DOHH2 (cell line): ENCODE results near the gene EFNA3.

Source experiments
- H3F3A ChIP-seq: fragments of 200-600 bp; sonication (generic), shearing (Covaris generic); 2 replicates; pipeline ENCODE4 v1.6.0; 2016; ENCODE audit warnings: antibody characterized with exemption, mild to moderate bottlenecking; ENCODE audit not compliant: control insufficient read depth, insufficient read depth
- H3K27ac ChIP-seq: fragments of 200-600 bp; sonication (generic); 2 replicates; pipeline ENCODE4 v1.5.1; 2014; ENCODE audit warnings: low read depth, mild to moderate bottlenecking, low read length, moderate library complexity
- H3K27me3 ChIP-seq: fragments of 200-600 bp; sonication (generic); 2 replicates; pipeline ENCODE4 v1.6.1; 2014; ENCODE audit warnings: mild to moderate bottlenecking, low read length, mixed read lengths; ENCODE audit not compliant: control insufficient read depth
- H3K36me3 ChIP-seq: fragments of 200-600 bp; sonication (generic); 2 replicates; pipeline ENCODE4 v1.6.1; 2014; ENCODE audit warnings: mild to moderate bottlenecking, low read length, moderate library complexity, mixed read lengths; ENCODE audit not compliant: control insufficient read depth
- H3K4me1 ChIP-seq: fragments of 200-600 bp; sonication (generic); 2 replicates; pipeline ENCODE4 v1.6.1; 2014; ENCODE audit warnings: mild to moderate bottlenecking, low read length, mixed read lengths; ENCODE audit not compliant: control insufficient read depth
- H3K4me2 ChIP-seq: fragments of 200-600 bp; sonication (generic); 2 replicates; pipeline ENCODE4 v1.6.0; 2014; ENCODE audit warnings: mild to moderate bottlenecking, low read length, moderate library complexity
- H3K4me3 ChIP-seq: fragments of 200-600 bp; sonication (generic); 2 replicates; pipeline ENCODE4 v1.5.1; 2014; ENCODE audit warnings: mild to moderate bottlenecking, low read length, mixed read lengths
- H3K79me2 ChIP-seq: fragments of 200-600 bp; sonication (generic); 2 replicates; pipeline ENCODE4 v1.6.1; 2014; ENCODE audit warnings: mild to moderate bottlenecking, low read length, mixed read lengths; ENCODE audit not compliant: control insufficient read depth
- H3K9me2 ChIP-seq: fragments of 200-600 bp; sonication (generic); replicated peaks from 2 replicates; pipeline ENCODE4 v1.6.1; 2014; ENCODE audit warnings: mild to moderate bottlenecking, low read length, mixed read lengths; ENCODE audit not compliant: control insufficient read depth
- H3K9me3 ChIP-seq: fragments of 200-600 bp; sonication (generic); 2 replicates; pipeline ENCODE4 v1.6.1; 2014; ENCODE audit warnings: antibody characterized with exemption, low read length, mixed read lengths; ENCODE audit not compliant: control insufficient read depth, insufficient read depth
- H4K20me1 ChIP-seq: fragments of 200-600 bp; sonication (generic); 2 replicates; pipeline ENCODE4 v1.6.0; 2014; ENCODE audit warnings: low read depth, mild to moderate bottlenecking, antibody characterized with exemption, low read length, moderate library complexity; ENCODE audit not compliant: control insufficient read depth, insufficient read depth
- CTCF ChIP-seq: fragments of 200-600 bp; sonication (generic); IDR thresholded peaks from one replicate; pipeline ENCODE4 v1.5.1; 2014; ENCODE audit warnings: antibody characterized with exemption, mild to moderate bottlenecking, low read depth, low read length; ENCODE audit not compliant: poor library complexity, severe bottlenecking
- EZH2phosphoT487 ChIP-seq: fragments of 200-600 bp; sonication (generic); IDR thresholded peaks from 2 replicates; pipeline ENCODE4 v1.6.1; 2017; ENCODE audit warnings: borderline replicate concordance, mild to moderate bottlenecking, antibody characterized with exemption, low read length, moderate library complexity, mixed read lengths

EFNA3 gene

GRCh38 chr1:155122308-155122707, 43.7 kb downstream of the EFNA3 start:
- Histone ChIP-seq H4K20me1 (no peaks in the 10 kb centered on the region), H3K27me3 (peaks cover 70% of the 10 kb centered on the region), H3K4me2 (no peak overlapping the region), H3F3A (no peaks in the 10 kb centered on the region), H3K27ac (no peak overlapping the region), H3K79me2 (no peaks in the 10 kb centered on the region), H3K9me3 (no peaks in the 10 kb centered on the region), H3K4me3 (no peak overlapping the region), H3K9me2 (no peaks in the 10 kb centered on the region), H3K4me1 (peaks cover 9% of the 10 kb centered on the region), H3K36me3 (no peaks in the 10 kb centered on the region)
- TF ChIP-seq CTCF (no peak), EZH2phosphoT487 (no peak)

GRCh38 chr1:155123801-155124200, 45.2 kb downstream of the EFNA3 start:
- no peaks in the 10 kb centered on the region for H3K79me2 ChIP-seq
- H3K27me3 ChIP-seq = peaks cover 74% of the 10 kb centered on the region
- H3K36me3 ChIP-seq = no peaks in the 10 kb centered on the region
- H3K27ac ChIP-seq = no peak overlapping the region
- TF ChIP-seq CTCF (no peak), EZH2phosphoT487 (no peak)
- H3K4me1 ChIP-seq = peaks cover 24% of the 10 kb centered on the region
- H4K20me1 ChIP-seq = no peaks in the 10 kb centered on the region
- no peaks in the 10 kb centered on the region for H3K9me2 ChIP-seq
- H3F3A ChIP-seq = no peaks in the 10 kb centered on the region
- H3K4me3 ChIP-seq = no peak overlapping the region
- H3K9me3 ChIP-seq = no peaks in the 10 kb centered on the region
- H3K4me2 ChIP-seq = no peak overlapping the region

- Histone ChIP-seq H3K27me3 (peaks cover 75% of the 10 kb centered on the region), H3K9me2 (no peaks in the 10 kb centered on the region), H3K4me1 (peaks cover 25% of the 10 kb centered on the region), H3K4me3 (no peak overlapping the region), H3K9me3 (no peaks in the 10 kb centered on the region), H4K20me1 (no peaks in the 10 kb centered on the region), H3K36me3 (no peaks in the 10 kb centered on the region), H3K4me2 (no peak overlapping the region), H3K27ac (no peak overlapping the region), H3F3A (no peaks in the 10 kb centered on the region), H3K79me2 (no peaks in the 10 kb centered on the region)
- TF ChIP-seq EZH2phosphoT487 = no peak
- TF ChIP-seq CTCF = no peak
Measured at GRCh38 chr1:155124503-155125463, 46.1 kb downstream of the EFNA3 start.
